Measurements from ENCODE around the gene NOXO1. TPM values are rescaled to one million over a fixed set of nuclear protein-coding genes. Genes with fewer than 3 reads are reported as not detected.

NOXO1 gene
- total and polyA plus RNA-seq, 9 of the 15 experiments (the other 6 are each of a cell fraction or from before 2014, with no cell fraction given): not detected

DNA sequence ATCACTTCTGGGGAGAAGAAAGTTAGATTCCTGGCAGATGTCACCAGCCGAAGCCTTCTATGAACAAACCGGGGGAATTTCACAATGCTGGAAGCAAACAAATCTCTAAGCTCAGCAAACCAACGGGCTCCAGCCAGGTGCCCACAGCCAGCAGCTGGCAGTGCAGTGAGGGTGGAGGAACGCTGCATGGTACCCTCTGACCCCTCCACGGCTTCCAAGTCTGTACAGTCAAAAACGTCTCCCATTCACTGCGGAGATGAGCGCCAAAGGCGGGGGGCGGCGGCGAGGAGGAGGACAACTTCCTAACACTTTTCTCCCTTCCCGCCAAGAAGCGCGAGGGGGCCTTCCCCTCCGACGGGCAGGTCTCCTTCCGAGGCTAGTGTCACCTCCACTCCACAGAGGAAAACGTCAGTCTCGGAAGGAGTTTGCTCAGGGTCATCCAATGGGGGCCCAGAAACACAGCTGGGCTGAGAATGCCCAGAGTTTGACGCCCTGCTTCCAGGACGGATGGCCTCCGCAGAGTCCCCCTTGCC, 27.4 kb upstream of the NOXO1 start (continued):
- no peak for TF ChIP-seq SRSF9 (IDR thresholded peaks at IDR 0.05; ENCODE audit: borderline replicate concordance, low read depth, low read length)
- TF ChIP-seq, protein P1, sequence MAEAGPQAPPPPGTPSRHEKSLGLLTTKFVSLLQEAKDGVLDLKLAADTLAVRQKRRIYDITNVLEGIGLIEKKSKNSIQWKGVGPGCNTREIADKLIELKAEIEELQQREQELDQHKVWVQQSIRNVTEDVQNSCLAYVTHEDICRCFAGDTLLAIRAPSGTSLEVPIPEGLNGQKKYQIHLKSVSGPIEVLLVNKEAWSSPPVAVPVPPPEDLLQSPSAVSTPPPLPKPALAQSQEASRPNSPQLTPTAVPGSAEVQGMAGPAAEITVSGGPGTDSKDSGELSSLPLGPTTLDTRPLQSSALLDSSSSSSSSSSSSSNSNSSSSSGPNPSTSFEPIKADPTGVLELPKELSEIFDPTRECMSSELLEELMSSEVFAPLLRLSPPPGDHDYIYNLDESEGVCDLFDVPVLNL (CRISPR knock-in tag; IDR thresholded peaks at IDR 0.05; ENCODE audit: low read depth): 0 out of 2 replicates have a peak, but pooled peaks have one; percentile 34
- TF ChIP-seq ZC3H8 (IDR thresholded peaks at IDR 0.05): no peak
- no peak for TF ChIP-seq HNRNPL (IDR thresholded peaks at IDR 0.05; ENCODE audit: low read depth, low read length)
- peak; percentile 83; the same call in 1 of the 2 replicates for TF ChIP-seq FOXK1 (CRISPR knock-in tag; IDR thresholded peaks at IDR 0.05; ENCODE audit: borderline replicate concordance)
- peak in 1 of 2 experiments; percentile 49; a peak in 1 of 4 replicates for TF ChIP-seq MAZ (CRISPR knock-in tag; conservative IDR thresholded peaks at IDR 0.05 in 1 of 2, IDR thresholded peaks at IDR 0.05 in 1 of 2)
- no peak for TF ChIP-seq NFE2L1 (tag; IDR thresholded peaks at IDR 0.05; ENCODE audit: borderline replicate concordance, low read depth)
- no peak for TF ChIP-seq CAMTA2 (CRISPR knock-in tag; conservative IDR thresholded peaks at IDR 0.05)
- TF ChIP-seq ETV1 (tag; conservative IDR thresholded peaks at IDR 0.05; ENCODE audit: low read depth): peak; percentile 28; the same call in 1 of the 2 replicates
- TF ChIP-seq ZNF224 (CRISPR knock-in tag; IDR thresholded peaks at IDR 0.05): peak; percentile 19; the same call in 1 of the 2 replicates
- TF ChIP-seq, protein P2, sequence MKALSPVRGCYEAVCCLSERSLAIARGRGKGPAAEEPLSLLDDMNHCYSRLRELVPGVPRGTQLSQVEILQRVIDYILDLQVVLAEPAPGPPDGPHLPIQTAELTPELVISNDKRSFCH (CRISPR knock-in tag; IDR thresholded peaks at IDR 0.05): no peak
- TF ChIP-seq, protein P2 (tag; IDR thresholded peaks at IDR 0.05): no peak
- TF ChIP-seq, protein P3, sequence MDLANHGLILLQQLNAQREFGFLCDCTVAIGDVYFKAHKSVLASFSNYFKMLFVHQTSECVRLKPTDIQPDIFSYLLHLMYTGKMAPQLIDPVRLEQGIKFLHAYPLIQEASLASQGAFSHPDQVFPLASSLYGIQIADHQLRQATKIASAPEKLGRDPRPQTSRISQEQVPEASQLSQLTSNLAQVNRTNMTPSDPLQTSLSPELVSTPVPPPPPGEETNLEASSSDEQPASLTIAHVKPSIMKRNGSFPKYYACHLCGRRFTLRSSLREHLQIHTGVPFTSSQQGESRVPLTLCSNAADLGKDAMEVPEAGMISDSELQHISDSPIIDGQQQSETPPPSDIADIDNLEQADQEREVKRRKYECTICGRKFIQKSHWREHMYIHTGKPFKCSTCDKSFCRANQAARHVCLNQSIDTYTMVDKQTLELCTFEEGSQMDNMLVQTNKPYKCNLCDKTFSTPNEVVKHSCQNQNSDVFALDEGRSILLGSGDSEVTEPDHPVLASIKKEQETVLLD (IDR thresholded peaks at IDR 0.05): 0 out of 2 replicates have a peak, but pooled peaks have one; percentile 30
- no peak for TF ChIP-seq MCM2 (IDR thresholded peaks at IDR 0.05; ENCODE audit: low read depth)
- peak; percentile 77; the same call in 1 of the 2 replicates for TF ChIP-seq KAT7 (CRISPR knock-in tag; IDR thresholded peaks at IDR 0.05; ENCODE audit: borderline replicate concordance)
- no peak for TF ChIP-seq ZNF778 (CRISPR knock-in tag; IDR thresholded peaks at IDR 0.05)
- TF ChIP-seq MYNN (IDR thresholded peaks at IDR 0.05): no peak
- TF ChIP-seq MYNN (CRISPR knock-in tag; IDR thresholded peaks at IDR 0.05): no peak
- TF ChIP-seq CEBPB (tag; IDR thresholded peaks at IDR 0.05): no peak
- peak; percentile 59; the same call in 1 of the 2 replicates for TF ChIP-seq RB1 (IDR thresholded peaks at IDR 0.05; ENCODE audit: low read depth)
- TF ChIP-seq, protein P4, sequence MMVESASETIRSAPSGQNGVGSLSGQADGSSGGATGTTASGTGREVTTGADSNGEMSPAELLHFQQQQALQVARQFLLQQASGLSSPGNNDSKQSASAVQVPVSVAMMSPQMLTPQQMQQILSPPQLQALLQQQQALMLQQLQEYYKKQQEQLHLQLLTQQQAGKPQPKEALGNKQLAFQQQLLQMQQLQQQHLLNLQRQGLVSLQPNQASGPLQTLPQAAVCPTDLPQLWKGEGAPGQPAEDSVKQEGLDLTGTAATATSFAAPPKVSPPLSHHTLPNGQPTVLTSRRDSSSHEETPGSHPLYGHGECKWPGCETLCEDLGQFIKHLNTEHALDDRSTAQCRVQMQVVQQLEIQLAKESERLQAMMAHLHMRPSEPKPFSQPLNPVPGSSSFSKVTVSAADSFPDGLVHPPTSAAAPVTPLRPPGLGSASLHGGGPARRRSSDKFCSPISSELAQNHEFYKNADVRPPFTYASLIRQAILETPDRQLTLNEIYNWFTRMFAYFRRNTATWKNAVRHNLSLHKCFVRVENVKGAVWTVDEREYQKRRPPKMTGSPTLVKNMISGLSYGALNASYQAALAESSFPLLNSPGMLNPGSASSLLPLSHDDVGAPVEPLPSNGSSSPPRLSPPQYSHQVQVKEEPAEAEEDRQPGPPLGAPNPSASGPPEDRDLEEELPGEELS (CRISPR knock-in tag; IDR thresholded peaks at IDR 0.05; ENCODE audit: borderline replicate concordance): 0 out of 2 replicates have a peak, but pooled peaks have one; percentile 56
- TF ChIP-seq L3MBTL2 (IDR thresholded peaks at IDR 0.05): peak; percentile 96
- peak; percentile 13 for TF ChIP-seq TAF1 (IDR thresholded peaks at IDR 0.05; ENCODE audit: control insufficient read depth, extremely low read depth, insufficient read depth, low read length, severe bottlenecking)
- TF ChIP-seq RHOXF2B (CRISPR knock-in tag; conservative IDR thresholded peaks at IDR 0.05): no peak

Data from K562 (cell line).